Right renal cortex interstitium (tissue), 3 donors: Measurements from ENCODE around the gene FAM72D. TPM values are rescaled to one million over a fixed set of nuclear protein-coding genes. Genes with fewer than 3 reads are reported as not detected.
"Not testable (repeated sequence)": the region's sequence is repeated elsewhere in the genome, so short reads cannot be mapped to it uniquely, and the experiment has no call there.

Experiments
- DNase-seq, 3 donors: peaks; one replicate each; pipeline ENCODE4 v3.0.0-alpha.2; 2013; ENCODE audit warnings: low read depth in 3 of 3, low spot score in 2 of 3
- polyA plus RNA-seq, 3 donors: library from polyadenylated mRNA; unstranded; fragments of 120-200 nt; gene quantifications; one replicate each; pipeline ENCODE4 v1.2.1, GENCODE V29; 2013; ENCODE audit not compliant: insufficient read length in 3 of 3

FAM72D gene
- polyA plus RNA-seq = 1 to 10 TPM; 2.6 to 3.6 (median 3.2) TPM

DNA sequence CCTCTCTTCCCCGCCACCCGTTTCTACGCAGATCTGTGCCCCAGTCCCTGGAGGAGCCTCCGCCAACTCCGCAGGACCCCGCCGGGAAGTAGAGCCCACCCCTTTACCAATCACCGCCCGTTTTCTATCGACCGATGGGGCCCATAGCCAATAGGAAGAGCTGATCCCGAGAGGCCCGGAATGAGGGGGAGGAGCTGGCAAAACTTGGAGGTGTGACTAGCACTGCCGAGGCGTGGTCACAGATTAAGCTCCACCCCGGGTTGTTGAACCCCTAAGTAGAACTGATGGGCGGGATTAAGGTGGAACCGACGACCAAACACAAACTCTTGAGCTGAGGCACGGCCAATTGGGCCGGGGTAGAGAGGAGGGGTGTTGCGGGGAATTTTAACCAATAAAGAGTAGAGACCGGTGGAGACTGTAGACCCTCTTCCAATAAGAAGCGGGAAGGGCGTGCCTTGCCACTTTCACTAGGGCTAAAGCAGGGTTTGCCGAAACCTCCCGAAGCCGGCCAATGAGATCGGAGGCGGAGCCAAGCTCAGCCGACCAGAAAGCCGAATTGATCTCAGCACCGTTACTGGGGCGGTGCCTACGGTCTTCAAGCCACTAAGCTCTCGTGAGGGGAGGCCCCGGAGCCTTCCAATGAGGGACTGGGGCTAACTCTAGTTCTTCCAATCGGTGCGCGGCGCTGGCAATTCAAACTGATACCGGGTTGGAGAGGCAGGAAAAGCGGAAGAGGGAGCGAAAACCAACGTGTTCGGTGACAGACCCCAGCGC lies at the start of gene FAM72D, which contains the start of gene SRGAP2B:
Gene FAM72D, plus strand, starts transcription at position 691 of the 774 bp plus-strand sequence. CDS start 874 bp downstream, outside the sequence.
Gene SRGAP2B, minus strand, starts transcription at position 45 of the 774 bp plus-strand sequence. CDS start 2,427 bp downstream, outside the sequence.
- DNase-seq = not testable (repeated sequence)

DNA sequence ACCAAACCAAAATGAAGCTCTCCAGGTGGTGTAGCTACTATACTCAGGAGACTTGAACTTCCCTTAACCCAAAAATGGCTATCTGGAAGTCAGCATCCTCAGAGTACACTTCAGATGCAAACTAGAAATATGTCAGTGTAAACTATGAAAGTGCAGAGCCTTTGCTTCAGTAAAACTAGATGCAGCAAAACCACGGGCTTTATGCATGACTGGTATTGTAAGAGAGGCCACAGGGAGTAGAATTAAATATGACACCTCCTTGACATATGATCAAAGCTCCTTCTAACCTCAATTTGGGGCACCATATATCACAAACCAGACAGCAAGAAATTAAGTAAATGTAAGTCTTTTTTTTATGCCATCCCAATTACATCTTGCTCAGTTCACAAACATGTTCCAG lies 48.2 kb upstream of the FAM72D start:
- DNase-seq = not testable (repeated sequence)

DNA sequence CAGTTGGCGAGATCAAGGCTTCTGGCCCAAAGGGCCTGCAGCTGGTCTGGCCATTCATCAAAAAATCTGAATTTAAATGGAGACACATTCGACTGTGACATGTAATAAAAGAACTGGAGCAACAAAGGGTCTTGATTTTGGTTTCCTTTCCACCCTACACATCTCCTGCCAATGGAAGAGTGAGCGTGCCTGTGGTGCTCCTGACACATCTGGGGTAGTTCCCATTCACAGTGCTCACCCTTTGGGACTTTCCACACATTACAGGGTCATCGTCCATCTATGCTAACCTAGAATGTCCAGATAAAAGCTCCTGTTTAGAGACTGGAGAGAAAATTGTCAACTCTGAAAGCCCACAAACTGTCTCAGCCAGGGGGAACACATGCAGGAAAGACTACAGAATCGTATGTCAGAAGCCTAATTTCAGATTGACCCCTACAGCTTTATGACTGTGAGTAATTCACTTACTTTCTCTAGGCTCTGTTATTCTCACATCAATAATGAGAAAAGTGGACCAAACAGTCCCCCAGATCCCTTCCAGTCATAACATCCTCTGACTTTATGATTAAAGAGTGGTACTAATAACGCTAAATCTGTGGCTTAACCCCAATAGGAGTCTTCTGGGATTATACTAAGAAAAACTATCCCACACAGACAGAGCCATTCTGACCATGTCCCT lies 47.5 kb upstream of the FAM72D start:
- not testable (repeated sequence) for DNase-seq

DNA sequence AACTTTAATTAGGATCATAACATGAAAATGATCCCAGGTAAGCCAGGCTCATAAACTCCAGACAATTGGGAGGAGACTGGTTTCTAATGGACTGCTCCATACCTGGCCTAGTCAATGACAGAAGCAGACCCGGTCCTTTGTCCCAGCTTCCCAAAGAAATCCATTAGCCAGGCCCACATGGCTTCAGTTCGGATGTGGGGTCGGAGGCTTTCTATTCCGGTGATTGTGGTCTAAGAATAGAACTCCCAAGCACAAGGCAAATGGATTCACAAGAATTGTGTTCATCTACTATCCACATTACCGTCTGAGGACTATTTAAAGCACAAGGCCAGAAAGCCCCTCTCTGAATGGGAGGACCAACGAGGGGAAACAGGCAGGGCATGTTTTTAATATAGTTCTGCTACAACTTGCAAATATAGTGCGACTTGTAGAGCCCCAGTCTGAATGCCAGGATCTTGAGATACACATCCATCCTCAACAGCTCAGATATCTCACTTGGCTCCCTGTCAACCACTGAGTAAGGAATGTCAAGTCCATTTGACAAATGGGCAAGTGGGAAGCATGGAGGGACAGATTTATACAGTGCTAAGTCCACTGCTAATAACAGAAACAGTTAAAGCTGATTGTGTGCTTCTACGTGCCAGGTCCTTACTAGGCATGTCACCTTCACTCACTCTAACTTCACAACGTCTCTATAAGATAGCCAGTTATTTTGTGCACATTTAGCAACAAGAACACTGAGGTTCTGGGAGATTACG lies 43.6 kb upstream of the FAM72D start:
- not testable (repeated sequence) for DNase-seq

DNA sequence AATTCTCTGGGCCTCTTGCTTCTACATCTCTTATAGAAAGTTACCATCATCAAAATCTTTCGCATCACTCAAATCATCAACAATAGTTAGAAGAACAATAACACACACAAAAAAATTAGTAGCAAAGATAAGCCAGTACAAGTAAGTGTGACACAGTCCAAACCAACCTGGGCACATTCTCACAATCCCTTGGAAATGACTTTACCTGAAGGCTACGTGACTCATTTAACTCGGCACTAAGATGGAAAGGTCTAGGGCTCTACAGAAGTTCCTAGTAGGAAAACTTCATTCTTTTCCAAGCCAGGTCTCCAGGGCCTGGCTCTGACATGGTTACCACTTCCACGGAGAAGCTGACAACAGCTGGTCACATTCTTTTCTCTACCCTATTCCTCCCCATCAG lies 42.3 kb upstream of the FAM72D start:
- not testable (repeated sequence) for DNase-seq

DNA sequence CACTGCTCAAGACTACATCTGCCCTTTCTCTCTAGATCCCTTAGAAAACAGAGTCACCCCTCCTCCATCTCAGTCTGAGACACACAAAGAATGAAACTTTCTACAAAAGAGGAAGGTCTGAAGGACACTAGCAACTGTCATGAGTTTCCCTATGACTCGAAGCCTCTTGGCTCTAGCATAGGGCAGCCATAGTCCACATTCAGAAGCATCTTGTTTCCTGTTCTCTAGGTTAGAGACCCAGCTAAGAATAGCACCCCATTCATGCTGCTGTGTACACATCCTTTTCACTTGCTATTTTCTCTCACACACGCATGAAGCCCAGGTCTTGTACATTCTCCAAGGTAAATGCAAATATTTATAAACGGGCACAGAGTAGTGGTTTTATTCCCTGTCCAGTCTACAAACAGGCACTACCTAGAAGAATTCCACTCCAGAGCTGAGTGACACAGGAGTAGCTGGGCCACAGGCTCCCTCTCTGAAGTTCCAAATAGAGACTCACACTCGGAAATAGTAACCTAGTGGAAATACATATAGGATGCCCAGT lies 40.5 kb upstream of the FAM72D start:
- not testable (repeated sequence) for DNase-seq

DNA sequence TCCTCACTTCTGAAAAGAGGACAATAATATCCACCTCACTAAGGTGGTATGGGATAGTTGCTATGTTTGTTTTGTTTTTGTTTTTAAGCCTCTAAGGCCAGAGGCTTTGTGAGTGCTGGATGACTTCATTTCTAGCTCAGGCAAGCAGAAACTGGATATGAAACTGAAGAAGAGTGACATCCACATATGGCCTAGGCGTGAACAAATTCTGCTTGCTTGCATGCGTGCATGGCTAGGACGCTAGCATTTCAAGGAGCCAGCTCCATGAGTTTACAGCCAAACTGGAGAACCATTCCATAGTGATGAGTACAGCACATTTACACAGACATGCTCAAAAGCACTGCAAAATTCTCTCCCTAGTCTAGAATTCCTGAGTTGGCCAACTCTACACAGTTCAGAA lies 37.6 kb upstream of the FAM72D start:
- DNase-seq = not testable (repeated sequence)

DNA sequence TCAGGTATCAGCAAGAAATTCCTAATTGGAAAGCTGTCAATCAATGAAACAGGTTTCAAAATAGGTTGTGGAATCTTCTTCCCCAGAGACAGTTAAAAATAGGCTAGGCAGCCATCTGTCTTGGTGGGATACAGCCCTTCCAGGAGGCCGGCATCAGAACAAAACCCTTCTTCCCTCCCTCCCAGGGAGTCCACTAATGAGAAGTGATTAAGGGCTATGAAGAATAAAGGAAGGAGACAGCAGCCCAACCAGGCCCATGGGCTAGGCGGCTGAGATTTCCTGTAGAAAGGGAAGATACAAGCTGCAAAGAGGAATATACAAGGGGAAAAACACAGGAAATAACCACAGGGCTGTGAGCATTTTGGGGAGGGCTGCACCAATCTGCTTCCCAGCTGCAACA lies 32.5 kb upstream of the FAM72D start:
- not testable (repeated sequence) for DNase-seq

DNA sequence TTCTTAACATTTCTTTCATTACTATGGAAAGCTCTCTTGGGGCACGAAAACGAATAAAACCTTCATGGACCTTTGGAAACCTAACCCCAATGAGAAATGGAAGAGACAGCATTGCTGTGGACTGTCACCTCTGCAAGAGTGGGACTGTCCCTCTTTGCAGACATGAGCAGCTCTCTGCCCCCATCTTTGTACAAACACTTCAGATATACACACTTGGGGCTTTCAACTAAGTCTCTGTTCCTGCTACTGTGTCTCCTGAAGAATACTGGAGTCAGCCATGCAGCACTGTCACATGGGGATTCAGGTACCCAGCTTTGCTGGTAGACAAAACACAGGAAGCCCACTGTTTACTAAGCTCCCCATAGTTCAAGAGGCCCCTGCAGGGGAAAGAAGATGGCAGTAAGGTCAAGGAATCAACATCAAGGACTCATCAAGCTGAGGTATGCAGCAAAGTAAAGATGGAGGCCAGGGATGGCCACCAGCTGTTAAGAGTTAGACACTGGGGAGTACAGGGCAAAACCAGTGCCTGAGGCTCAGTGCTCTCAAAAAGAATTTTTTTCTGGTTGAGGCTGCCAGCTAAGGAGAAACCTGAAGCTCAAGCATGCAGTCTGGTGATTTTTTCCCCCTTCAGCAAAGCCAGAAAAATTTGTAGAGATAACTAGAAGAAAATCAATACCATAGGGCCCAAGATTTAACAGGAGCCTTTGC lies 31.7 kb upstream of the FAM72D start:
- DNase-seq = not testable (repeated sequence)

DNA sequence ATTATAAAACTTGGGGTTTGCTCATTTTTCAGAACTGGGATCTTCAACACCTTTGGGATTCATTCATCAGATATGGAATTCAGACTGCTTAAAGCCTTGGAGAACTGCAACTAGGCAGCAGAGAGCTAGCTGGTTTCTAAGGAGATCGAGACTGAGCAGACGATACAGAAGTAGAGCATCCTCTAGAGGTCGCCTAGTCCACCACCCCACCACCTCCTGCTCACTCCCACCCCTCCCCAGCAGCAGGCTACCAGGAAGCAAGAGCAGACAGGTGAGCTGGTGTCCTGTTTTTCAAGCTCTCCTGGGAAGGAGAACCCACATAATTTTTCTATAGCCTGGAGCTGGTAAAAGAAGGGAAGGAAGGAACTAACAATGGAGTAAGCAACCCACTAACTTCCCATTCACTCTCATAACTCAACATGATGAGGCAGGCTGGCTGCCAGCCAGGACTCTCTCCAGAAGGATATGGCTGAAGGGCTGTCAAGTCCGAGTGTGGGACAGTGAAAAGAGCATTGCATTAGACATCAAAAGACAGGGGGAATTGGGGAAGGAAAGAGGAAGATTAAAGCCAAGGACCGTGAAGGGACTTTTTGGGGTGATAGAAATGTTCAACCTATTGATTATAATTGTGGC lies 30.5 kb upstream of the FAM72D start:
- DNase-seq = not testable (repeated sequence)

DNA sequence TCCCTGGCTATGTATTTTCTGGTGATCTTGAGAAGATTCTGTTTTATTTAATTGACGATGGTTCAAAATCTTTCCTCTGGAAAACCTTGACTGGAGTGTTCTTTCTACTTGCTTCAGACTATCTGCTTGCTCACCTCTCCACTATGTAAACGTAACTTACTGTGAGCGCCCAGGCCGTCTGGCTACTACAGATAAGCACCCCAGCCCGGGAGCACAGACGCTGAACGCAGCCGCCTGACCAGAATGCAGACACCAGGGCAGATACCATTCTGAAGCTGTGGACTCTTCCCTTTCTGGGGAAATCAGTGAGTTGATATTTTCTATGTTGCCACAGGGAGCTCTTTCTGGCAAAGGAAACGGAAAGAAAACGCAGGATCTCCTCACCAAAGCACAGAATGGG lies 29.3 kb upstream of the FAM72D start:
- not testable (repeated sequence) for DNase-seq

DNA sequence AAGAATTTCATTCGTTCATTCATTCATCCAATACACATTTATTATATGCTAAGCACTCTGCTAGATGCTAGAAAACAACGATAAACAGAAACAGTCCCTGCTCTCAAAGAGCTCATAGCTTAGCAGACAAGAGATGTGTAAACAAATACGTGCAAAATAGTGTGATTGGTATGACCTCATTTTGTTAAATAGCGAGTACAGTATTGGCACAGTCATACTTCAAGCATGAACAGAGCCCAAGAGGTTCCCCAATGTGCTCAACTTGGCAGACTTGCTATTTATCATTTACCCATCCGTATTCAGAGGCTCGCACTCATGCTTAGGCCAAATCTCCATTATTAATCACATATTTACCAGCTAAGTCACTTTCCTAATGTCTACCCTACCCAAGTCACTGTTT lies 24.2 kb upstream of the FAM72D start:
- DNase-seq = not testable (repeated sequence)

DNA sequence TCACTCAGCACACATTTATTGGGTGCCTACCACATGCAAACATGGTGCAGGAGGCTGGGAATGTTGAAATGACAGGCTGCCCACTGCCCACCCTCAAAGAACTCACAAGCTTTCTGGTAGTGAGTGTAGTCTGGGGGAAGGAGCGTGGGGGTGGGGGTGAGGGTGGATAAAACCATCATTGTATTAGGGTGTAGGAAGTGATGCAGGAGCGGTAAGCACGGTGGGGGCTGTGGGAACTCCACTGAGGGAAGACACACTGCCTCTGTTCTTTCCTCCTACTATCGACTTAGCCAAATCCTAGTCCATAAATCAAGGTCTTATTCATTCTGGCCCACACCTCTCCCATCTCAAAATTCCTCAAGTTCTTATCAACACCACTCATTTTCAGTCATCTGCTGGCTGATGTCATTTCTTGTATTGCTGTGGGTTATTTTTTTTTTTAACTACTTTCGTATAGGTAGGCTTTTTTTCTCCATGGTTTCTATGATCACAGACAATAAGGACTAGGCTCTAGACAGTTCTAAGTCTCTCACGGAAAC lies 21.7 kb upstream of the FAM72D start:
- not testable (repeated sequence) for DNase-seq

DNA sequence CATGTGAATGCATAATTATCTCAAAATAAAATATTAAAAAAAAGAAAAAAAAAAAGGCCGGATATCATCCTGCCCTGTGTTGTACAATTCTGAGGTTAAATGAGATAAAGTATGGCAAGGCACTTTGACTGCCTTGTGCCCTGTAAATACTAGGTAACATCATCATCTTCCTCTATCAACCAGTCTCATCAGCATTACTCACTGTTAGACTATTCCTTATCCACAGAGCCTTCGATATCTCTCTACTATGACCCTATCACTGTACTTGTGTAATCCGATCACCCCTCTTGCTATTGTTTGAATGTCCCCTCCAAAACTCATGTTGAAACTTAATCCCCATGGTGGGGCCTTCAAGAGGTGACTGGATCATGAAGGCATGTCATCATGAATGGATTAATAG lies 18.9 kb upstream of the FAM72D start:
- DNase-seq = not testable (repeated sequence)

DNA sequence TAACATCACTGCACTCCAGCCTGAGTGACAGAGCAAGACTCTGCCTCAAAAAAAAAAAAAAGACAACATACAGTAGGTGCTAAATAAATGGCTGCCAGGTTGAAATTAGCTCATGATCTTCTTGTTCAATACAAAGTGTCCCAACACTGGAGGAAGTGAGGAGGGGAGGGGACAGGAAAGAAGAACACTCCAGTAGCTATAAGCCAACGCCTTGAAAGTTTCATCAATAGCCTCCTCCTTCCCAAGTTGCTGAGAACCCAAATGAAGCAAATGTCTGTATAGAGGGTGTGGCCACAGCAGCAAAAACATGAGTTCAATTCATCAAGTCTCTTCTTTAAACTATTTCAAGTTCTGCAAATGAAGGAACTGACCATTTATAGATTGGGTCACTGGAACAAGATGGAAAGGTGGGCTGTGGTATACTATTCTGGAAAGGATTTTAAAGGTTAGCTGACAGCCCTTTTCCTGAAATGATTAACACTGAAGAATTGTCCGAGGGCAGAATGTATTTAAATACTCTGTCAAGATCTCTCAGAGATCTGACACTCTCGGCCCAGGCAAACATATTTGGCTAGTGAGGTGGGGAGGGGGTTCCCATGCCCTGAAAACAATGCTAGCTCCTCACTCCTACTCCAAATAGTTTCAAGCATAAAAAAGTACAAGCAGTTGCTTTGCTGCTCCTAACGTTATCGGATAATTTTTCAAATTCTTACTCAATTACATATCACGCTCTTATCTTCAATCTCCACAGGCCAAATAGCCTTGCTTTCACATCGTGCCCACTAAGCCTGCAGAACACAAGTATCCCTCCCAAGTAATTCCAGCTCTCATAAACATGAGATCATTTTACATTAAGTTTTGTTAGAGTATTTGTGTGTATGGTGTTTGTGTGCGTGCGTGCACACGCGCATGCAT lies 17.6 kb upstream of the FAM72D start:
- DNase-seq = not testable (repeated sequence)

DNA sequence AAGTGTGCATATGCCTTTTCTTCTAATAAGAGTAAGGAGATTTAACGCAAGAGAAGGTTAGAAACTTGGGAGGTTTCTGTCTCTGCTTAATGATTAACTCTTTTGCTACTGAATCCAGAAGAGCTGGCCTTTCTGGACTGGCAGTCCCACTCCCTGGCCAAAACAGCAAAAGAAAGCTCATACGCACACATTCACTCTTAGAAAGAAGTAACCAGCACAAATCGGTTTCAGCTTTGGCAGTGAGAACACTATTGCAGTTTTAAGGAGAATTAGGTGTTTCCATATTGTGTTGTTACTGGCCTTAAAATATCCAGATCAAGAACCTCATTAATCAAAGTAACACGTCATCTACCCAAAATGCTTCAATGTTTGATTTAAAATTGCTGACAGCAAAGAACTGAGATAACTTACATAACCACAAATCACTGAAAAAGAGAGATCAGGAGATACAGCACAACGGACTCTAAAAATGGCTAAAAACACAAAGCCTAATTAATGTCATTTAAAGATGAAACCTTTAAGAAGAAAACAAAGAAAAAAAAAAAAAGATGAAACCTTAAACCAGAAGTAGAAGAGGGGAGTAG lies 16.9 kb upstream of the FAM72D start:
- not testable (repeated sequence) for DNase-seq

DNA sequence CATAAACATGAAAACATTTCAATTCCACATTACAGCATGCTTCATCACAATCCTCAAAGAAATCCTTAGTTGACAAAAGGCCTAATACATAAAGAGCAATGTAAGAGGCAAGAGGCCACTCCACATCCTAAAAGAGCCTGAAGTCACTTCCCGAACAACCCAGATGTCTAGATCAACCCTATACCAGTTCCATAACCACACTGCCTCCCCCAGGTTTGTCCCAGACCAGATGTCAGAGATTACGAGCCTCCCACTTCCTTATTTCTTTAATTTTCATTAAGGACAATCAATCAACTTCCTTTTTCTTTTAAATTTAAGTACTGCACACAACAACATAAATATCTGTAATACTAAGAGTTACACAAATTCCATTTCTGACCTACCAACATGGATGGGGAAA lies 16.0 kb upstream of the FAM72D start:
- DNase-seq = not testable (repeated sequence)

DNA sequence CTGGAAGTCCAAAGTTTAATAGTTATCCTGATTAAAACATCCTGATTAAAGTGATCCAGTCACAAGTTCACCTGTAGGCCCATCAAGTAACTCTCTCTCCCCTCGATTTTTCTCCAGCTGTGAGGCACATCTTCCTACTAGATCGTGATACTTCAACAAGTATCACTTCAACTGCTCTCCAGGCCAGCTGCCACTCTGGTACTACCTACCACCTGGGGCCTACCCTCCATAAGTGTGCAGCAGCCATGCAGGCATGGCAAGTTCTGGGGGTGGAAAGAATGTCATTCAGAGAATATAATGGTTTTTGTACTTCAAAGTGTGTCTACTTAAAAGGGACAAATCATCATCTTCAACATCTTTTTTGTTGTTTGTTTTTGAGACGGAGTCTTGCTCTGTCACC lies 15.6 kb upstream of the FAM72D start:
- not testable (repeated sequence) for DNase-seq
